H1 (cell line): ENCODE data around the gene GAD2. TPM values are rescaled to one million over a fixed set of nuclear protein-coding genes. Genes with fewer than 3 reads are reported as not detected.

ENCODE experiments used
- ASH2L ChIP-seq: fragments of 200-600, 300-600 bp; sonication (generic); IDR thresholded peaks from one replicate; pipeline ENCODE4 v1.7.1; 2017; ENCODE audit warnings: low read length
- BCL11A ChIP-seq, 2 experiments: IDR thresholded peaks; one replicate each; pipeline ENCODE4 v1.6.1; 2011; ENCODE audit warnings: low read depth in 2 of 2, low read length in 2 of 2, mild to moderate bottlenecking in 2 of 2
- CEBPB ChIP-seq: IDR thresholded peaks from 2 replicates; pipeline ENCODE4 v1.6.1; 2012; ENCODE audit warnings: low read depth, low read length
- CHD2 ChIP-seq: IDR thresholded peaks from 2 replicates; pipeline ENCODE4 v1.6.1; 2012; ENCODE audit warnings: low read length, improper control_type of control experiment
- CHD7 ChIP-seq: fragments of 300-600 bp; sonication (generic); IDR thresholded peaks from 2 replicates; pipeline ENCODE4 v1.7.1; 2012; ENCODE audit warnings: low read length, moderate library complexity, mild to moderate bottlenecking, inconsistent platforms; ENCODE audit not compliant: insufficient replicate concordance
- E2F6 ChIP-seq: IDR thresholded peaks from 2 replicates; pipeline ENCODE4 v1.6.1; 2012; ENCODE audit warnings: inconsistent platforms
- GTF2F1 ChIP-seq: IDR thresholded peaks from 2 replicates; pipeline ENCODE4 v1.6.1; 2012; ENCODE audit warnings: low read depth, low read length, improper control_type of control experiment, borderline replicate concordance
- MAFK ChIP-seq: IDR thresholded peaks from 2 replicates; pipeline ENCODE4 v1.6.1; 2012; ENCODE audit warnings: low read depth, mild to moderate bottlenecking, improper control_type of control experiment, low read length
- TBP ChIP-seq: IDR thresholded peaks from 2 replicates; pipeline ENCODE4 v1.6.1; 2011; ENCODE audit warnings: low read depth, low read length, improper control_type of control experiment
- TCF12 ChIP-seq: IDR thresholded peaks from 2 replicates; pipeline ENCODE4 v1.6.1; 2011; ENCODE audit warnings: low read depth, mild to moderate bottlenecking, low read length
- polyA plus RNA-seq, 7 experiments: library from polyadenylated mRNA; depleted of rRNA in 3 of 7; stranded (reverse) in 5 of 7; unstranded in 2 of 7; fragments of >200 nt in 5 of 7; fragments of 200-250 nt in 2 of 7; gene quantifications; 1 replicate in 5 of 7; 2 replicates in 1 of 7; 4 replicates in 1 of 7; pipeline versions ENCODE4 v1.2.1 to v1.2.3, GENCODE V29; 2011 to 2013; ENCODE audit warnings: missing spikeins in 2 of 7, mixed read lengths in 2 of 7
- total RNA-seq: library from RNA; stranded (reverse); fragmentation: NEBNext Ultra II Directional; extraction: Animal tissue kit (Norgen Biotek cat#: 25700); gene quantifications from 2 replicates; pipeline ENCODE4 v1.2.1, GENCODE V29; 2021

Gene GAD2
- total and polyA plus RNA-seq, 2 of the 8 experiments (the other 6 are each of a cell fraction or from before 2014, with no cell fraction given) = 0.30 to 0.47 TPM

GRCh38 chr10:26274391-26274790, 57.8 kb downstream of the GAD2 start (continued):
- TF ChIP-seq CHD7 = no peak
- TF ChIP-seq E2F6 = no peak
- TF ChIP-seq GTF2F1 = no peak
- TF ChIP-seq ASH2L = no peak
- TF ChIP-seq CEBPB = no peak
- no peak for TF ChIP-seq TBP
- TF ChIP-seq CHD2 = no peak
- no peak for TF ChIP-seq BCL11A (IDR thresholded peaks at IDR 0.05; ENCODE audit: low read depth in 2 of 2, low read length in 2 of 2)
- TF ChIP-seq MAFK = no peak
- TF ChIP-seq TCF12 = no peak
